Astrocyte (in vitro differentiated cells and primary cell): ENCODE results near the gene ANO3.

ENCODE experiments used
- CTCF ChIP-seq: IDR thresholded peaks from 2 replicates; pipeline ENCODE4 v1.5.1; 2011; ENCODE audit warnings: low read depth, mild to moderate bottlenecking, inconsistent platforms, low read length, moderate library complexity; ENCODE audit not compliant: insufficient read depth
- EZH2 ChIP-seq: IDR thresholded peaks from 2 replicates; pipeline ENCODE4 v1.6.1; 2012; ENCODE audit warnings: mild to moderate bottlenecking, low read length, inconsistent platforms; ENCODE audit not compliant: insufficient read depth

GRCh38 chr11:26323837-26324236 is 8.1 kb upstream of the ANO3 start:
- TF ChIP-seq CTCF (no peak), EZH2 (no peak)
